ENCODE results near the gene MRPL33. TPM values are rescaled to one million over a fixed set of nuclear protein-coding genes. Genes with fewer than 3 reads are reported as not detected.
A peak's percentile ranks its signal among the peaks of the same experiment; 100 is the strongest.

MRPL33 gene
- total and polyA plus RNA-seq, 2 of the 13 experiments (the other 11 are each of a cell fraction or from before 2014, with no cell fraction given), result 69.7 to 218 TPM

GRCh38 chr2:27729614-27730013, 41.9 kb upstream of the MRPL33 start:
- Histone ChIP-seq H3K36me3 (replicated peaks in 1 of 2; ENCODE audit: control insufficient read depth in 1 of 2, insufficient read depth in 2 of 2, low read length in 2 of 2) (no peaks in the 10 kb centered on the region), H3K9ac (ENCODE audit: insufficient read depth, low read depth, low read length) (peak overlapping the region; percentile 42; the same call in 1 of the 2 replicates), H3K4me1 (ENCODE audit: insufficient read depth, low read length) (peaks cover 49% of the 10 kb centered on the region), H3K79me2 (ENCODE audit: insufficient read depth, low read length) (no peaks in the 10 kb centered on the region), H2AFZ (ENCODE audit: low read length) (peak overlapping the region; percentile 62), H3K4me3 (replicated peaks in 1 of 3; ENCODE audit: insufficient read depth in 1 of 3, low read depth in 2 of 3, low read length in 3 of 3) (peak overlapping the region; percentile 17 to 29 (median 19); a peak in 3 of 6 replicates), H3K9me3 (ENCODE audit: low read length) (no peaks in the 10 kb centered on the region), H4K20me1 (ENCODE audit: insufficient read depth, low read length) (no peaks in the 10 kb centered on the region), H3K27me3 (ENCODE audit: control insufficient read depth in 1 of 2, insufficient read depth in 2 of 2, low read length in 2 of 2) (no peaks in the 10 kb centered on the region), H3K27ac (ENCODE audit: extremely low read length, insufficient read depth, low read length) (no peak overlapping the region), H3K4me2 (ENCODE audit: low read depth, low read length) (peak overlapping the region; percentile 66)
- WGBS (ENCODE audit: low lambda C conversion rate), result 54% methylated on average over 4 of the region's 4 CpGs
- FAIRE-seq (no peak), ATAC-seq (peak; percentile 35), DNase-seq (ENCODE audit: low spot score) (no peak)
- POLR2A ChIA-PET, result interaction anchor here (1.2 to 9.9 kb wide), 6 partner anchors 8 to 161 kb away, joined by 3 to 248 read pairs (median 6); partner anchors contain the start of genes BABAM2 and RBKS
- in situ Hi-C loops (cut with HindIII; ENCODE audit: extremely low pct_ligation_motif_present, low pct_unique_long_range_greater_than_20kb) (no loop called here), intact Hi-C loops (cut with micrococcal nuclease; ENCODE audit: unreplicated experiment) (loop anchor here (10.0 kb wide), 1 partner anchor 165 kb away; the partner anchor contains the start of genes BABAM2 and RBKS)
- CTCF ChIA-PET (ENCODE audit: low intra/inter-chr PET ratio, low total read pairs), result no interaction called here
- BruUV-seq (replicated peaks), result no TSS peak
- no peak for TF ChIP-seq ZSCAN30 (CRISPR knock-in tag; IDR thresholded peaks at IDR 0.05)
- TF ChIP-seq MLLT10 (CRISPR knock-in tag; IDR thresholded peaks at IDR 0.05), result no peak
- no peak for TF ChIP-seq ATF4 (CRISPR knock-in tag; IDR thresholded peaks at IDR 0.05)
- TF ChIP-seq ZBTB14 (CRISPR knock-in tag; IDR thresholded peaks at IDR 0.05), result no peak
- no peak for TF ChIP-seq NFIB (CRISPR knock-in tag; IDR thresholded peaks at IDR 0.05; ENCODE audit: borderline replicate concordance)
- no peak for TF ChIP-seq CSRNP2 (CRISPR knock-in tag; conservative IDR thresholded peaks at IDR 0.05; ENCODE audit: low read depth)
- TF ChIP-seq PRDM15 (CRISPR knock-in tag; IDR thresholded peaks at IDR 0.05), result no peak
- no peak for TF ChIP-seq RBM39 (IDR thresholded peaks at IDR 0.05; ENCODE audit: low read depth, low read length, poor library complexity, severe bottlenecking)
- 0 out of 2 replicates have a peak, but pooled peaks have one; percentile 52 for TF ChIP-seq ZNF24 (IDR thresholded peaks at IDR 0.05)
- TF ChIP-seq ZFX (CRISPR knock-in tag; IDR thresholded peaks at IDR 0.05; ENCODE audit: low read depth), result 0 out of 2 replicates have a peak, but pooled peaks have one; percentile 0
- no peak for TF ChIP-seq ZXDC (CRISPR knock-in tag; IDR thresholded peaks at IDR 0.05)
